Endothelial cell of umbilical vein (primary cell): ENCODE results near the gene GABARAPL1. TPM values are rescaled to one million over a fixed set of nuclear protein-coding genes. Genes with fewer than 3 reads are reported as not detected.

Source experiments
- BruUV-seq: library from RNA; stranded (reverse); fragments of 400-500 nt; replicated peaks from 2 replicates; lab custom pipeline; 2021; lab: Mats Ljungman, UMichigan
- CTCF ChIA-PET: fragments of 300-600, 350-600 bp; sonication (Branson Sonifier 250); formaldehyde crosslinking; loops from one replicate; lab custom pipeline; 2021; ENCODE audit warnings: antibody characterized with exemption, inconsistent platforms; lab: Charles Lee
- POLR2A ChIA-PET: fragments of 300-600, 350-600 bp; sonication (Branson Sonifier 250); formaldehyde crosslinking; loops from one replicate; lab custom pipeline; 2021; ENCODE audit warnings: antibody characterized with exemption, inconsistent platforms; lab: Charles Lee
- DNase-seq: peaks from one replicate; pipeline ENCODE4 v3.0.0-alpha.2; 2011; ENCODE audit warnings: low read depth, low spot score
- FAIRE-seq: peaks from 2 replicates; lab custom pipeline; 2011; peaks lifted over from hg19 to GRCh38; lab: Jason Lieb, UNC
- H2AFZ ChIP-seq: 2 replicates; pipeline ENCODE4 v1.6.0; 2012; ENCODE audit warnings: low read depth, low read length, control low read depth, inconsistent platforms
- H3K27ac ChIP-seq: 2 replicates; pipeline ENCODE4 v1.5.1; 2011; ENCODE audit warnings: low read depth, mild to moderate bottlenecking, control low read depth, low read length, moderate library complexity; ENCODE audit not compliant: insufficient read depth
- H3K27me3 ChIP-seq, 2 experiments: 2 replicates each; pipeline versions ENCODE4 v1.6.0 to v1.6.1; 2011; ENCODE audit warnings: low read length in 2 of 2, mixed read lengths in 1 of 2; ENCODE audit not compliant: control insufficient read depth in 2 of 2, insufficient read depth in 2 of 2
- H3K36me3 ChIP-seq, 2 experiments: 2 replicates in 1 of 2; 3 replicates in 1 of 2; pipeline ENCODE4 v1.5.1; 2011; ENCODE audit warnings: low read length in 2 of 2, mild to moderate bottlenecking in 1 of 2, moderate library complexity in 1 of 2; ENCODE audit not compliant: control insufficient read depth in 2 of 2, insufficient read depth in 2 of 2; ENCODE audit errors: extremely low read depth in 1 of 2
- H3K4me1 ChIP-seq: 3 replicates; pipeline ENCODE4 v1.5.1; 2011; ENCODE audit warnings: mild to moderate bottlenecking, low read length; ENCODE audit not compliant: control insufficient read depth, insufficient read depth; ENCODE audit errors: extremely low read depth
- H3K4me2 ChIP-seq: 2 replicates; pipeline ENCODE4 v1.6.1; 2011; ENCODE audit warnings: low read length, control low read depth, mixed read lengths; ENCODE audit not compliant: insufficient read depth
- H3K4me3 ChIP-seq, 3 experiments: fragments of 200-600 bp in 1 of 3; sonication (generic), shearing (Covaris generic) in 1 of 3; replicated peaks in 1 of 3; 2 replicates each; pipeline ENCODE4 v1.5.1; 2011 to 2016; ENCODE audit warnings: control low read depth in 3 of 3, low read length in 3 of 3, mild to moderate bottlenecking in 2 of 3, inconsistent platforms in 1 of 3, low read depth in 1 of 3, moderate library complexity in 1 of 3; ENCODE audit not compliant: insufficient read depth in 1 of 3
- H3K79me2 ChIP-seq: 2 replicates; pipeline ENCODE4 v1.6.0; 2012; ENCODE audit warnings: low read length, inconsistent platforms; ENCODE audit not compliant: control insufficient read depth, insufficient read depth
- H3K9ac ChIP-seq: replicated peaks from 2 replicates; pipeline ENCODE3; 2011; ENCODE audit warnings: low read length, control low read depth; ENCODE audit not compliant: insufficient read depth; ENCODE audit errors: extremely low read depth
- H3K9me1 ChIP-seq: replicated peaks from 3 replicates; pipeline ENCODE4 v1.6.0; 2011; ENCODE audit warnings: mild to moderate bottlenecking, low read length; ENCODE audit not compliant: control insufficient read depth, insufficient read depth; ENCODE audit errors: extremely low read depth
- H3K9me3 ChIP-seq: replicated peaks from 2 replicates; pipeline ENCODE4 v1.5.1; 2012; ENCODE audit warnings: low read length, inconsistent platforms; ENCODE audit not compliant: control insufficient read depth, insufficient read depth
- H4K20me1 ChIP-seq: replicated peaks from 2 replicates; pipeline ENCODE3; 2011; ENCODE audit warnings: mild to moderate bottlenecking, low read length; ENCODE audit not compliant: control insufficient read depth, insufficient read depth; ENCODE audit errors: extremely low read depth
- CTCF ChIP-seq, 2 donors: IDR thresholded peaks; 1 replicate in 1 of 2; 2 replicates in 1 of 2; pipeline ENCODE4 v1.5.1; 2011; ENCODE audit warnings: low read length in 2 of 2, mild to moderate bottlenecking in 2 of 2, moderate library complexity in 2 of 2, control low read depth in 1 of 2, inconsistent platforms in 1 of 2, low read depth in 1 of 2; ENCODE audit not compliant: insufficient read depth in 1 of 2; ENCODE audit errors: extremely low read depth in 1 of 2
- EZH2 ChIP-seq: IDR thresholded peaks from 2 replicates; pipeline ENCODE4 v1.6.1; 2012; ENCODE audit warnings: borderline replicate concordance, low read depth, mild to moderate bottlenecking, moderate library complexity, low read length, inconsistent platforms; ENCODE audit not compliant: severe bottlenecking
- FOS ChIP-seq: IDR thresholded peaks from 2 replicates; pipeline ENCODE4 v1.6.1; 2011; ENCODE audit warnings: mild to moderate bottlenecking, low read length, moderate library complexity, borderline replicate concordance; ENCODE audit not compliant: insufficient read depth
- GATA2 ChIP-seq: IDR thresholded peaks from 2 replicates; pipeline ENCODE4 v1.7.0; 2011; ENCODE audit warnings: low read depth, mild to moderate bottlenecking, moderate library complexity, mixed read lengths, low read length; ENCODE audit not compliant: insufficient read length, insufficient read depth
- JUN ChIP-seq: IDR thresholded peaks from 2 replicates; pipeline ENCODE4 v1.6.1; 2011; ENCODE audit warnings: borderline replicate concordance, low read depth; ENCODE audit not compliant: insufficient read length, insufficient read depth
- MAX ChIP-seq: IDR thresholded peaks from 2 replicates; pipeline ENCODE4 v1.6.1; 2011; ENCODE audit not compliant: insufficient read depth, insufficient read length
- MYC ChIP-seq: IDR thresholded peaks from one replicate; pipeline ENCODE4 v1.6.1; 2011; ENCODE audit warnings: mild to moderate bottlenecking, low read depth, low read length
- POLR2A ChIP-seq: IDR thresholded peaks from 2 replicates; pipeline ENCODE4 v1.6.1; 2012; ENCODE audit warnings: low read depth, mild to moderate bottlenecking, control low read depth, low read length
- POLR2AphosphoS5 ChIP-seq: IDR thresholded peaks from 2 replicates; pipeline ENCODE4 v1.6.1; 2012; ENCODE audit warnings: low read depth, mild to moderate bottlenecking, control low read depth, low read length, moderate library complexity; ENCODE audit not compliant: insufficient read depth
- dilution Hi-C: fragments of 300-500 bp; cut with MboI; formaldehyde crosslinking; loops from one replicate; pipeline ENCODE4 v1.15.0; 2019; ENCODE audit warnings: low sequenced_read_pairs; ENCODE audit not compliant: extremely low pct_ligation_motif_present
- intact Hi-C: fragments of 100-400 bp; cut with micrococcal nuclease; formaldehyde crosslinking; loops from one replicate; pipeline ENCODE4 v1.10.0; 2022
- polyA plus RNA-seq, 4 experiments: library from polyadenylated mRNA; depleted of rRNA in 3 of 4; stranded (reverse) in 3 of 4; unstranded in 1 of 4; fragments of >200 nt; gene quantifications; 2 replicates each; pipeline versions ENCODE4 v1.2.1 to v1.2.3, GENCODE V29; 2011 to 2012; ENCODE audit warnings: missing spikeins in 1 of 4
- total RNA-seq: library from RNA; stranded (reverse); gene quantifications from 2 replicates; pipeline ENCODE4 v1.2.3, GENCODE V29; 2021

Gene GABARAPL1
- total and polyA plus RNA-seq, 2 donors (not counting 3 experiments of a cell fraction or from before 2014, with no cell fraction given) = 59.4 to 65.6 TPM

GRCh38 chr12:10214136-10214894, 1.6 kb downstream of the GABARAPL1 start:
- intact Hi-C loops = loop anchor here (5.0 kb wide), 2 partner anchors 197 to 458 kb away; partner anchors contain the start of gene STYK1
- CTCF ChIA-PET = interaction anchor here (1.1 to 4.0 kb wide), 5 partner anchors 9 to 536 kb away, joined by 3 to 22 read pairs (median 6); no protein-coding TSS in a partner anchor
- peak overlapping the region; percentile 46 to 99 (median 93) for H3K4me3 ChIP-seq
- no peaks in the 10 kb centered on the region for H4K20me1 ChIP-seq
- no peaks in the 10 kb centered on the region for H3K27me3 ChIP-seq
- H3K9me3 ChIP-seq = no peaks in the 10 kb centered on the region
- no peaks in the 10 kb centered on the region for H3K9me1 ChIP-seq
- POLR2A ChIA-PET = interaction anchor here (0.8 kb wide), 1 partner anchor 13 kb away, joined by 3 read pairs; no protein-coding TSS in a partner anchor
- H3K36me3 ChIP-seq = peaks cover 0 to 3% of the 10 kb centered on the region in 2 experiments
- H2AFZ ChIP-seq = no peak overlapping the region
- H3K79me2 ChIP-seq = peaks cover 38% of the 10 kb centered on the region
- H3K4me1 ChIP-seq = peaks cover 11% of the 10 kb centered on the region
- peak; percentile 67 for DNase-seq
- peak overlapping the region; percentile 98 for H3K9ac ChIP-seq
- peak overlapping the region; percentile 96 for H3K27ac ChIP-seq
- H3K4me2 ChIP-seq = peak overlapping the region; percentile 100
- BruUV-seq = no TSS peak
- TF ChIP-seq EZH2 (no peak), GATA2 (no peak), POLR2A (no peak)
- FAIRE-seq = peak; percentile 79
- dilution Hi-C loops = no loop called here

- ChIA-PET CTCF (interaction anchor here (1.1 to 4.0 kb wide), 5 partner anchors 9 to 535 kb away, joined by 3 to 22 read pairs (median 6); no protein-coding TSS in a partner anchor), POLR2A (interaction anchor here (0.8 kb wide), 1 partner anchor 12 kb away, joined by 3 read pairs; no protein-coding TSS in a partner anchor)
- Histone ChIP-seq H3K79me2 (peaks cover 38% of the 10 kb centered on the region), H3K9me3 (no peaks in the 10 kb centered on the region), H4K20me1 (no peaks in the 10 kb centered on the region), H3K27ac (peak overlapping the region; percentile 96), H3K9ac (peak overlapping the region; percentile 98), H2AFZ (no peak overlapping the region), H3K4me3 (peak overlapping the region; percentile 46 to 99 (median 93)), H3K4me1 (peaks cover 12% of the 10 kb centered on the region), H3K27me3 (no peaks in the 10 kb centered on the region), H3K4me2 (peak overlapping the region; percentile 100), H3K9me1 (no peaks in the 10 kb centered on the region), H3K36me3 (peaks cover 4 to 5% of the 10 kb centered on the region in 2 experiments)
- no TSS peak for BruUV-seq
- no peak for FAIRE-seq
- TF ChIP-seq POLR2A (no peak), CTCF (IDR thresholded peaks at IDR 0.05; ENCODE audit: extremely low read depth in 1 of 2, insufficient read depth in 1 of 2, low read depth in 1 of 2, low read length in 2 of 2) (no peak), POLR2AphosphoS5 (no peak), FOS (no peak), GATA2 (no peak), MYC (no peak), EZH2 (no peak), JUN (no peak), MAX (no peak)
- dilution Hi-C loops (no loop called here), intact Hi-C loops (loop anchor here (5.0 kb wide), 2 partner anchors 198 to 457 kb away; partner anchors contain the start of gene STYK1)
- no peak for DNase-seq
Measured at GRCh38 chr12:10214895-10215267, 2.2 kb downstream of the GABARAPL1 start.
